GM12874 (cell line): Measurements from ENCODE around the gene ANKRD17.
A peak's percentile ranks its signal among the peaks of the same experiment; 100 is the strongest.

ENCODE experiments used
- CTCF ChIP-seq: IDR thresholded peaks from 2 replicates; pipeline ENCODE4 v1.5.1; 2011; ENCODE audit warnings: low read depth, mild to moderate bottlenecking, control low read depth, low read length, moderate library complexity; ENCODE audit not compliant: insufficient read depth

ANKRD17 gene

GRCh38 chr4:73252001-73252400 lies 6.6 kb downstream of the ANKRD17 start:
- TF ChIP-seq CTCF: no peak

DNA sequence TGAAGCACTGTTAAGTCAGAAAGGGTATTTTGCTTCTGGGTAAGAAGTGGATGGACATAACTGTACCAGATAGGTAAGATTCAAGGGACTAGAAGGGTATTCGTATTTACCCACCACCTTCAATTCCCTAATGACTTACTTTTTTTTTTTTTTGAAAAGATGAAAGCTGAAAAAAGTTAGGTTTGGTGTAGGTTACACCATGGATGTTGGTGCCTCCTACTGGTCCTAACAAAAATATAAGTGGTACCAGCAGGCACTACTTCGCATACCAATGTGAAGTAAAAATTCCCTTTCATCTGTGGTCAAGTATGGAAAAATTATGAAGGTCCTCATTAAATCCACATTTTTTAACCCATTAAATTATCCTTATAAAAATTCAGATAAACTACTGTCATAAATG lies 7.2 kb downstream of the ANKRD17 start:
- 0 out of 2 replicates have a peak, but pooled peaks have one; percentile 4 for TF ChIP-seq CTCF

DNA sequence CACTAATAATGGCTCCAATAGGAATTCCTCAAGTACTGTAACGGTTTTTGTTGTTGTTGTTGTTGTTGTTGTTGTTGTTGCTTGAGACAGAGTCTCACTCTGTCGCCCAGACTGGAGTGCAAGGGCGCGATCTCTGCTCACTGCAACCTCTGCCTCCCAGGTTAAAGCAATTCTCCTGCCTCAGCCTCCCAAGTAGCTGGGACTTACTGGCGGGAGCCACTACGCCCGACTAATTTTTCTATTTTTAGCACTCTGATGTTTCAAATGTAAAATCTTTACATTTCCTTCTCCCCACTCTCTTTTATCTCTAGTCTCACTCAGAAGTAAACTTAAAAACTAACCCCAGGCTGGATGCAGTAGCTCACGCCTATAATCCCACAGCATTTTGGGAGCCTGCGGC lies 8.0 kb downstream of the ANKRD17 start:
- TF ChIP-seq CTCF: no peak

DNA sequence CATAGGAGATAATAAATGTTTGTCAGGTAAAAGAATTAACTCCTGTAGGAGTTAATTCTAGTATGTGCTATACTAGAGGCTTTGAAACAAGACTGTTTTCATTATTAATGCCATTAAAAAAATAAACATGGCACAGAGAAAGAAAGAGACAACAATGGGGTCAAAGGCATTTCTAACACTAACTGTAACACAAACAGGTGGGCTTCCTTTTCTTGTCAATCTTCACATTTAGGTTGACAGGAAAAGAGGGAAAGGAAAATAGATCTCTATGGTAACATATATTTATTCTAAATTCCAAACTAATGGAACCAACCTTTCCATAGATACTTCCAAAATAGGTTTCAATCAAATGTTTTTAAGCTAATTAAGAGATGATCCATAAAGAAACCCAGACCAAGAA lies 9.8 kb downstream of the ANKRD17 start:
- TF ChIP-seq CTCF: no peak

DNA sequence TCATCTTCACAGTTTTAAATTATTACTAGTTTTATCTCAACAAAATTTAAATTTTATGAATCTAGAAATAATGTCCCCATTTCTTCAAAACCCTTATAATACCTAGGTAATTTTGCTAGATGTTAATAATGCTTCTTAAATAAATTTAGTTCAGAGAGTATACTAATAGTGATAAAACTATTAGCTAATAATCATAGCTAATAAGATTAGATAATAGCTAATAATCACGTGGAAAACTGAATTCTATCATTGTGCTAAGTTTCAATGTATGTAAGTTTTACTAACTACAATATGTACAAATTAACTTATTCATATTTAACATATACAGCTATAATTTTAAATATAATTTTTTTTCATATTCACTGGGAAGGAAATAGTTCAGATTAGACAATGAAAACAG lies 10.2 kb downstream of the ANKRD17 start:
- no peak for TF ChIP-seq CTCF

DNA sequence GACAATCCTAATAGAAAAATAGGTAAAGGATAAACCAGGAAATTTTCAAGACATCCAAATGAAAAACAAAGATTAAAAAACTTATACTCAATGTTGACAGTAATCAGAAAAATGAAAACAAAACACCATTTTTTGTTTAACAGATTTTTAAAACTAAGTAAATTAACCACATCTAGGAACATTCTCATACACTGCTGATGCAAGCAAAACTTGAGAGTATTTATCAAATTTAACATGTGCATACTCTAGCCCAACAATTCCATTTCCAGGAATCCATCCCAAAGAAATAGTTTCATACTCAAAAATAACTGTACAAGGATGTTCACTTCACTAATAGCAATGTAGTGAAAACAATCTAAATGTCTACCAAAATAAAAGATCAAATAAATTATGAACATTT lies 11.5 kb downstream of the ANKRD17 start:
- no peak for TF ChIP-seq CTCF

GRCh38 chr4:73245955-73246354 lies 12.6 kb downstream of the ANKRD17 start:
- TF ChIP-seq CTCF: no peak

DNA sequence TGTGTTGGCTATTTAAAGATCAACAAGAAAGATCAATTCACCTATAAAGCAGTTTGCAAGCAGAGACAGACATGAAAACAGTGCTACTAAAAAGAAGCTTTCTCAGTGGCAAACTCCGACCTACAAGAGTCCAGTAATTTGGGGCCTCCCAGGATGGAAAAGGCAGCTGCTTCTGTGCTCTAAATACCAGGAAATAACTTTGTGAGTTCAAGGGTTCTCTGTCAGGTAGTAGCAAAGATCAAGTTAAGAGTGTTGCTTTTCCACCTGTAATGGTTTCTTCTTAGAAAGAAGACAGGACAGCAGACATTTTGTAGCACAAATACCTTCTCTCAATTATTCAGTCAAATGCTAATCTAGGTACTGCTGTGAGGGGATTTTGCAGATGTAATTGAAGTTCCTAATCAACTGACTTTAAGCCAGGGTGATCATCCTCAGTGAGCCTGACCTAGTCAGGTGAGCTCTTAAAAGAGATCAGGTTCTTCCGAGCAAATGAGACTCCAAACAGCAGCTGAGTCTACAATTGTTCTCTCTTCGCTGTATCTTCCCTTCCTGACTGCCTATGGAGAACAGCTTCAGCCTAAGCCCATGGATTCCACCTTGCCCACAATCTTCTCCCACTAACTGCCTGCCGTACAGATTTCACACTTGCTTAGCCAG lies 13.5 kb downstream of the ANKRD17 start:
- no peak for TF ChIP-seq CTCF
